Keratinocyte (primary cell): ENCODE measurements around the gene MUC5B. TPM values are rescaled to one million over a fixed set of nuclear protein-coding genes. Genes with fewer than 3 reads are reported as not detected.

Source experiments
- DNase-seq: peaks from one replicate; pipeline ENCODE4 v3.0.0-alpha.2; 2011; ENCODE audit warnings: low read depth, missing footprints, low spot score
- FAIRE-seq: peaks from 2 replicates; lab custom pipeline; 2011; peaks lifted over from hg19 to GRCh38; lab: Jason Lieb, UNC
- H2AFZ ChIP-seq: 2 replicates; pipeline ENCODE4 v1.6.0; 2012; ENCODE audit warnings: low read length, control low read depth, inconsistent platforms; ENCODE audit not compliant: control insufficient read depth
- H3K27ac ChIP-seq: 2 replicates; pipeline ENCODE4 v1.5.1; 2011; ENCODE audit warnings: low read length; ENCODE audit not compliant: control insufficient read depth, insufficient read depth
- H3K27me3 ChIP-seq: 3 replicates; pipeline ENCODE4 v1.6.0; 2011; ENCODE audit warnings: low read length; ENCODE audit not compliant: control insufficient read depth, insufficient read depth; ENCODE audit errors: extremely low read depth
- H3K36me3 ChIP-seq, 2 experiments: 2 replicates in 1 of 2; 3 replicates in 1 of 2; pipeline ENCODE4 v1.5.1; 2011; ENCODE audit warnings: low read length in 2 of 2, mild to moderate bottlenecking in 1 of 2; ENCODE audit not compliant: control insufficient read depth in 2 of 2, insufficient read depth in 2 of 2; ENCODE audit errors: extremely low read depth in 1 of 2
- H3K4me1 ChIP-seq: 3 replicates; pipeline ENCODE4 v1.5.1; 2011; ENCODE audit warnings: low read length; ENCODE audit not compliant: control insufficient read depth, insufficient read depth; ENCODE audit errors: extremely low read depth
- H3K4me2 ChIP-seq: 3 replicates; pipeline ENCODE4 v1.6.0; 2011; ENCODE audit warnings: low read depth, low read length; ENCODE audit not compliant: control insufficient read depth, insufficient read depth; ENCODE audit errors: extremely low read depth
- H3K4me3 ChIP-seq, 3 experiments: fragments of 200-600 bp in 1 of 3; sonication (generic) in 1 of 3; 2 replicates in 2 of 3; 3 replicates in 1 of 3; pipeline ENCODE4 v1.5.1; 2011 to 2016; ENCODE audit warnings: low read length in 3 of 3, mild to moderate bottlenecking in 3 of 3, control low read depth in 2 of 3, inconsistent platforms in 1 of 3, low read depth in 1 of 3, mixed read lengths in 1 of 3, mixed run types in 1 of 3, moderate library complexity in 1 of 3; ENCODE audit not compliant: control insufficient read depth in 2 of 3, insufficient read depth in 2 of 3; ENCODE audit errors: extremely low read depth in 1 of 3
- H3K79me2 ChIP-seq: 2 replicates; pipeline ENCODE4 v1.6.0; 2012; ENCODE audit warnings: low read length; ENCODE audit not compliant: control insufficient read depth, insufficient read depth
- H3K9ac ChIP-seq: 3 replicates; pipeline ENCODE4 v1.6.0; 2011; ENCODE audit warnings: low read length; ENCODE audit not compliant: control insufficient read depth, insufficient read depth; ENCODE audit errors: extremely low read depth
- H3K9me1 ChIP-seq: 3 replicates; pipeline ENCODE4 v1.6.0; 2011; ENCODE audit warnings: low read length; ENCODE audit not compliant: control insufficient read depth, insufficient read depth; ENCODE audit errors: extremely low read depth
- H3K9me3 ChIP-seq: 2 replicates; pipeline ENCODE4 v1.5.1; 2012; ENCODE audit warnings: low read depth, low read length; ENCODE audit not compliant: control insufficient read depth
- H4K20me1 ChIP-seq: 3 replicates; pipeline ENCODE4 v1.6.0; 2011; ENCODE audit warnings: low read length; ENCODE audit not compliant: control insufficient read depth, insufficient read depth; ENCODE audit errors: extremely low read depth
- EZH2 ChIP-seq: IDR thresholded peaks from one replicate; pipeline ENCODE4 v1.6.1; 2012; ENCODE audit warnings: inconsistent platforms, mild to moderate bottlenecking, low read length, moderate library complexity
- dilution Hi-C: fragments of 300-500 bp; cut with MboI; formaldehyde crosslinking; loops from one replicate; pipeline ENCODE4 v1.7.0; 2020; ENCODE audit warnings: low sequenced_read_pairs; ENCODE audit not compliant: extremely low pct_ligation_motif_present
- polyA plus RNA-seq, 5 experiments: library from polyadenylated mRNA; depleted of rRNA in 3 of 5; stranded (reverse) in 3 of 5; stranded (forward) in 1 of 5; unstranded in 1 of 5; fragments of >200 nt; gene quantifications; 1 replicate in 1 of 5; 2 replicates in 3 of 5; 3 replicates in 1 of 5; pipeline versions ENCODE4 v1.2.1 to v1.2.3, GENCODE V29; 2011 to 2012; ENCODE audit warnings: missing spikeins in 2 of 5, low read depth in 1 of 5, low replicate concordance in 1 of 5
- TF ChIP-seq, protein P1 (sequence below), 3 experiments: IDR thresholded peaks in 1 of 3; conservative IDR thresholded peaks in 1 of 3; optimal IDR thresholded peaks in 1 of 3; 2 replicates in 2 of 3; 3 replicates in 1 of 3; pipeline versions ENCODE3 to v1.5.1; 2011; ENCODE audit warnings: low read length in 3 of 3, mild to moderate bottlenecking in 3 of 3, moderate library complexity in 2 of 3, control low read depth in 1 of 3, inconsistent platforms in 1 of 3; ENCODE audit not compliant: insufficient read depth in 2 of 3; ENCODE audit errors: extremely low read depth in 1 of 3

Gene MUC5B
- polyA plus RNA-seq, 1 donor (not counting 4 experiments of a cell fraction or from before 2014, with no cell fraction given) = not detected

GRCh38 chr11:1229471-1230120 lies 6.7 kb downstream of the MUC5B start:
- no peak overlapping the region for H3K4me2 ChIP-seq
- no peaks in the 10 kb centered on the region for H3K9me1 ChIP-seq
- H3K79me2 ChIP-seq = no peaks in the 10 kb centered on the region
- no peak overlapping the region for H2AFZ ChIP-seq
- H3K27ac ChIP-seq = no peak overlapping the region
- H3K27me3 ChIP-seq = peaks cover 34% of the 10 kb centered on the region
- TF ChIP-seq, protein P1, sequence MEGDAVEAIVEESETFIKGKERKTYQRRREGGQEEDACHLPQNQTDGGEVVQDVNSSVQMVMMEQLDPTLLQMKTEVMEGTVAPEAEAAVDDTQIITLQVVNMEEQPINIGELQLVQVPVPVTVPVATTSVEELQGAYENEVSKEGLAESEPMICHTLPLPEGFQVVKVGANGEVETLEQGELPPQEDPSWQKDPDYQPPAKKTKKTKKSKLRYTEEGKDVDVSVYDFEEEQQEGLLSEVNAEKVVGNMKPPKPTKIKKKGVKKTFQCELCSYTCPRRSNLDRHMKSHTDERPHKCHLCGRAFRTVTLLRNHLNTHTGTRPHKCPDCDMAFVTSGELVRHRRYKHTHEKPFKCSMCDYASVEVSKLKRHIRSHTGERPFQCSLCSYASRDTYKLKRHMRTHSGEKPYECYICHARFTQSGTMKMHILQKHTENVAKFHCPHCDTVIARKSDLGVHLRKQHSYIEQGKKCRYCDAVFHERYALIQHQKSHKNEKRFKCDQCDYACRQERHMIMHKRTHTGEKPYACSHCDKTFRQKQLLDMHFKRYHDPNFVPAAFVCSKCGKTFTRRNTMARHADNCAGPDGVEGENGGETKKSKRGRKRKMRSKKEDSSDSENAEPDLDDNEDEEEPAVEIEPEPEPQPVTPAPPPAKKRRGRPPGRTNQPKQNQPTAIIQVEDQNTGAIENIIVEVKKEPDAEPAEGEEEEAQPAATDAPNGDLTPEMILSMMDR (optimal IDR thresholded peaks at IDR 0.05 in 1 of 3, IDR thresholded peaks at IDR 0.05 in 1 of 3, conservative IDR thresholded peaks at IDR 0.05 in 1 of 3; ENCODE audit: extremely low read depth in 1 of 3, insufficient read depth in 2 of 3, low read length in 3 of 3) = no peak
- TF ChIP-seq EZH2 = no peak
- FAIRE-seq (no peak), DNase-seq (no peak)
- H4K20me1 ChIP-seq = no peaks in the 10 kb centered on the region
- no peak overlapping the region for H3K9ac ChIP-seq
- no peaks in the 10 kb centered on the region for H3K9me3 ChIP-seq
- dilution Hi-C loops = no loop called here
- no peaks in the 10 kb centered on the region for H3K4me1 ChIP-seq
- no peaks in the 10 kb centered on the region for H3K36me3 ChIP-seq
- H3K4me3 ChIP-seq = no peak overlapping the region

GRCh38 chr11:1230121-1230455 lies 7.2 kb downstream of the MUC5B start:
- no peak overlapping the region for H3K27ac ChIP-seq
- H3K4me3 ChIP-seq = no peak overlapping the region
- no peak overlapping the region for H3K4me2 ChIP-seq
- H3K9me1 ChIP-seq = no peaks in the 10 kb centered on the region
- FAIRE-seq (no peak), DNase-seq (no peak)
- H2AFZ ChIP-seq = no peak overlapping the region
- no peaks in the 10 kb centered on the region for H3K4me1 ChIP-seq
- H3K27me3 ChIP-seq = peaks cover 34% of the 10 kb centered on the region
- H3K9me3 ChIP-seq = no peaks in the 10 kb centered on the region
- TF ChIP-seq, protein P1 (optimal IDR thresholded peaks at IDR 0.05 in 1 of 3, IDR thresholded peaks at IDR 0.05 in 1 of 3, conservative IDR thresholded peaks at IDR 0.05 in 1 of 3; ENCODE audit: extremely low read depth in 1 of 3, insufficient read depth in 2 of 3, low read length in 3 of 3) = no peak
- TF ChIP-seq EZH2 = no peak
- H3K79me2 ChIP-seq = no peaks in the 10 kb centered on the region
- no peaks in the 10 kb centered on the region for H3K36me3 ChIP-seq
- no peaks in the 10 kb centered on the region for H4K20me1 ChIP-seq
- dilution Hi-C loops = no loop called here
- no peak overlapping the region for H3K9ac ChIP-seq
